HG03460 (cell line): ENCODE data around the gene NTRK2.

ENCODE experiments used
- ATAC-seq: cut with Tn5 transposase; IDR thresholded peaks from one replicate; pipeline ENCODE4 v1.9.1; 2021; ENCODE audit not compliant: unreplicated experiment

Gene NTRK2

GRCh38 chr9:84669288-84670137 lies at the start of gene NTRK2:
Gene NTRK2, plus strand, starts transcription at chr9:84669729. Its CDS starts 1,020 bp downstream, at chr9:84670749.
- peak; percentile 41 for ATAC-seq

- ATAC-seq: no peak
These were observed 49.2 kb upstream of the NTRK2 start for GRCh38 chr9:84620338-84620737.

GRCh38 chr9:84621811-84622210 lies 47.7 kb upstream of the NTRK2 start:
- no peak for ATAC-seq

- no peak for ATAC-seq
These were observed 46.5 kb upstream of the NTRK2 start for GRCh38 chr9:84622981-84623380.

- ATAC-seq: no peak
These were observed 33.1 kb upstream of the NTRK2 start for GRCh38 chr9:84636436-84636835.

GRCh38 chr9:84642553-84643141 lies 26.9 kb upstream of the NTRK2 start:
- no peak for ATAC-seq

GRCh38 chr9:84647699-84648098 lies 21.8 kb upstream of the NTRK2 start:
- no peak for ATAC-seq

- no peak for ATAC-seq
These were observed 16.9 kb upstream of the NTRK2 start for GRCh38 chr9:84652496-84653120.

GRCh38 chr9:84655447-84655846 lies 14.1 kb upstream of the NTRK2 start:
- ATAC-seq: no peak

GRCh38 chr9:84659313-84659712 lies 10.2 kb upstream of the NTRK2 start:
- no peak for ATAC-seq

GRCh38 chr9:84659773-84660172 lies 9.8 kb upstream of the NTRK2 start:
- no peak for ATAC-seq

GRCh38 chr9:84667571-84668195 lies 1.8 kb upstream of the NTRK2 start:
- ATAC-seq: peak; percentile 25

- peak; percentile 66 for ATAC-seq
These were observed 1.1 kb upstream of the NTRK2 start for GRCh38 chr9:84668196-84669012.

- ATAC-seq: no peak
These were observed 579 bp upstream of the NTRK2 start for GRCh38 chr9:84669013-84669287.

GRCh38 chr9:84670138-84671041 lies 861 bp downstream of the NTRK2 start:
- ATAC-seq: no peak

- no peak for ATAC-seq
These were observed 2.3 kb downstream of the NTRK2 start for GRCh38 chr9:84671586-84672521.

- ATAC-seq: no peak
These were observed 4.3 kb downstream of the NTRK2 start for GRCh38 chr9:84673806-84674205.

- ATAC-seq: no peak
These were observed 7.6 kb downstream of the NTRK2 start for GRCh38 chr9:84677080-84677479.

- ATAC-seq: no peak
These were observed 10.0 kb downstream of the NTRK2 start for GRCh38 chr9:84679571-84679970.
